GM19043 (cell line): ENCODE results near the gene DGAT2.
"Not testable (repeated sequence)": the region's sequence is repeated elsewhere in the genome, so short reads cannot be mapped to it uniquely, and the experiment has no call there.

ENCODE experiments used
- ATAC-seq: cut with Tn5 transposase; IDR thresholded peaks from one replicate; pipeline ENCODE4 v1.9.1; 2021; ENCODE audit warnings: low read depth; ENCODE audit not compliant: unreplicated experiment

DGAT2 gene

GRCh38 chr11:75748729-75749273 is 19.8 kb upstream of the DGAT2 start:
- not testable (repeated sequence) for ATAC-seq

- ATAC-seq = not testable (repeated sequence)
Measured at GRCh38 chr11:75754933-75755332, 13.6 kb upstream of the DGAT2 start.

GRCh38 chr11:75757651-75758050 is 10.9 kb upstream of the DGAT2 start:
- no peak for ATAC-seq

- ATAC-seq = no peak
Measured at GRCh38 chr11:75759832-75760231, 8.7 kb upstream of the DGAT2 start.

- no peak for ATAC-seq
Measured at GRCh38 chr11:75760243-75760642, 8.3 kb upstream of the DGAT2 start.

GRCh38 chr11:75760710-75761493 is 7.7 kb upstream of the DGAT2 start:
- no peak for ATAC-seq

- no peak for ATAC-seq
Measured at GRCh38 chr11:75762158-75762557, 6.4 kb upstream of the DGAT2 start.

- no peak for ATAC-seq
Measured at GRCh38 chr11:75762885-75763284, 5.7 kb upstream of the DGAT2 start.

GRCh38 chr11:75763846-75764245 is 4.7 kb upstream of the DGAT2 start:
- ATAC-seq = no peak

GRCh38 chr11:75765116-75765515 is 3.5 kb upstream of the DGAT2 start:
- ATAC-seq = no peak

- no peak for ATAC-seq
Measured at GRCh38 chr11:75766443-75767227, 1.9 kb upstream of the DGAT2 start.

- ATAC-seq = no peak
Measured at GRCh38 chr11:75767228-75767572, 1.4 kb upstream of the DGAT2 start.

- no peak for ATAC-seq
Measured at GRCh38 chr11:75767793-75768111, 826 bp upstream of the DGAT2 start.

GRCh38 chr11:75768909-75769771 is 562 bp downstream of the DGAT2 start:
- no peak for ATAC-seq

- ATAC-seq = no peak
Measured at GRCh38 chr11:75770102-75770501, 1.5 kb downstream of the DGAT2 start.

GRCh38 chr11:75771646-75772410 is 3.2 kb downstream of the DGAT2 start:
- no peak for ATAC-seq

- ATAC-seq = peak; percentile 87
Measured at GRCh38 chr11:75773595-75774353, 5.2 kb downstream of the DGAT2 start.

GRCh38 chr11:75775056-75775455 is 6.5 kb downstream of the DGAT2 start:
- ATAC-seq = no peak

- no peak for ATAC-seq
Measured at GRCh38 chr11:75776546-75776945, 8.0 kb downstream of the DGAT2 start.
